Measurements from ENCODE around the gene FAM9C. TPM values are rescaled to one million over a fixed set of nuclear protein-coding genes. Genes with fewer than 3 reads are reported as not detected.

The FAM9C gene
- total RNA-seq, 2 experiments from 2014 or later: not detected

GRCh38 chrX:13009844-13010243 is 34.6 kb downstream of the FAM9C start:
- ChIA-PET CTCF (interaction anchor here (1.9 kb wide), 1 partner anchor 63 kb away, joined by 6 read pairs; no protein-coding TSS in a partner anchor), POLR2A (interaction anchor here (1.4 to 21.5 kb wide), 3 partner anchors 9 to 31 kb away, joined by 8 to 502 read pairs (median 55); partner anchors contain the start of gene TMSB4X)
- TF ChIP-seq, protein P1, sequence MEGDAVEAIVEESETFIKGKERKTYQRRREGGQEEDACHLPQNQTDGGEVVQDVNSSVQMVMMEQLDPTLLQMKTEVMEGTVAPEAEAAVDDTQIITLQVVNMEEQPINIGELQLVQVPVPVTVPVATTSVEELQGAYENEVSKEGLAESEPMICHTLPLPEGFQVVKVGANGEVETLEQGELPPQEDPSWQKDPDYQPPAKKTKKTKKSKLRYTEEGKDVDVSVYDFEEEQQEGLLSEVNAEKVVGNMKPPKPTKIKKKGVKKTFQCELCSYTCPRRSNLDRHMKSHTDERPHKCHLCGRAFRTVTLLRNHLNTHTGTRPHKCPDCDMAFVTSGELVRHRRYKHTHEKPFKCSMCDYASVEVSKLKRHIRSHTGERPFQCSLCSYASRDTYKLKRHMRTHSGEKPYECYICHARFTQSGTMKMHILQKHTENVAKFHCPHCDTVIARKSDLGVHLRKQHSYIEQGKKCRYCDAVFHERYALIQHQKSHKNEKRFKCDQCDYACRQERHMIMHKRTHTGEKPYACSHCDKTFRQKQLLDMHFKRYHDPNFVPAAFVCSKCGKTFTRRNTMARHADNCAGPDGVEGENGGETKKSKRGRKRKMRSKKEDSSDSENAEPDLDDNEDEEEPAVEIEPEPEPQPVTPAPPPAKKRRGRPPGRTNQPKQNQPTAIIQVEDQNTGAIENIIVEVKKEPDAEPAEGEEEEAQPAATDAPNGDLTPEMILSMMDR (IDR thresholded peaks at IDR 0.05): no peak
- ATAC-seq (ENCODE audit: poor library complexity) (no peak), DNase-seq (no peak)
- intact Hi-C loops (cut with DNase I, micrococcal nuclease): loop anchor here (5.0 to 10.0 kb wide), 3 partner anchors 33 to 55 kb away; partner anchors contain the start of gene TMSB4X (in 1 of the 2)
- Mint-ChIP-seq H3K27ac (no peak overlapping the region), H3K4me1 (ENCODE audit: low read depth) (peaks cover 86% of the 10 kb centered on the region), H3K36me3 (ENCODE audit: low read depth) (no peaks in the 10 kb centered on the region), H3K4me3 (no peak overlapping the region), H3K9me3 (no peaks in the 10 kb centered on the region), H3K27me3 (no peaks in the 10 kb centered on the region)
- Histone ChIP-seq H3K27me3 (ENCODE audit: control insufficient read depth in 1 of 2, insufficient read depth in 2 of 2, low read length in 2 of 2) (no peaks in the 10 kb centered on the region), H3K9me3 (ENCODE audit: control insufficient read depth in 1 of 2, insufficient read depth in 1 of 2, low read length in 2 of 2) (no peaks in the 10 kb centered on the region), H3K4me3 (ENCODE audit: low read length) (no peak overlapping the region), H3K4me1 (ENCODE audit: insufficient read depth, low read length) (peaks cover 63% of the 10 kb centered on the region), H3K27ac (ENCODE audit: low read depth in 1 of 2, low read length in 2 of 2) (no peak overlapping the region), H3K36me3 (ENCODE audit: insufficient read depth, low read length) (no peaks in the 10 kb centered on the region)

- ATAC-seq (ENCODE audit: poor library complexity) (no peak), DNase-seq (no peak)
- Histone ChIP-seq H3K4me3 (ENCODE audit: low read length) (no peak overlapping the region), H3K9me3 (ENCODE audit: control insufficient read depth in 1 of 2, insufficient read depth in 1 of 2, low read length in 2 of 2) (no peaks in the 10 kb centered on the region), H3K27me3 (ENCODE audit: control insufficient read depth in 1 of 2, insufficient read depth in 2 of 2, low read length in 2 of 2) (no peaks in the 10 kb centered on the region), H3K27ac (ENCODE audit: low read depth in 1 of 2, low read length in 2 of 2) (no peak overlapping the region), H3K36me3 (ENCODE audit: insufficient read depth, low read length) (no peaks in the 10 kb centered on the region), H3K4me1 (ENCODE audit: insufficient read depth, low read length) (peaks cover 62% of the 10 kb centered on the region)
- H3K9me3 Mint-ChIP-seq: no peaks in the 10 kb centered on the region
- TF ChIP-seq, protein P1 (IDR thresholded peaks at IDR 0.05): no peak
- ChIA-PET CTCF (no interaction called here), POLR2A (interaction anchor here (1.4 to 21.5 kb wide), 3 partner anchors 10 to 30 kb away, joined by 8 to 502 read pairs (median 9); partner anchors contain the start of gene TMSB4X)
- no peaks in the 10 kb centered on the region for H3K36me3 Mint-ChIP-seq (ENCODE audit: low read depth)
- H3K27ac Mint-ChIP-seq: no peak overlapping the region
- peaks cover 86% of the 10 kb centered on the region for H3K4me1 Mint-ChIP-seq (ENCODE audit: low read depth)
- intact Hi-C loops (cut with DNase I, micrococcal nuclease): loop anchor here in 1 of 2 experiments (10.0 kb wide), 1 partner anchor 54 kb away; no protein-coding TSS in a partner anchor
- H3K4me3 Mint-ChIP-seq: no peak overlapping the region
- no peaks in the 10 kb centered on the region for H3K27me3 Mint-ChIP-seq
These were observed 35.1 kb downstream of the FAM9C start for GRCh38 chrX:13009273-13009672.

DNA sequence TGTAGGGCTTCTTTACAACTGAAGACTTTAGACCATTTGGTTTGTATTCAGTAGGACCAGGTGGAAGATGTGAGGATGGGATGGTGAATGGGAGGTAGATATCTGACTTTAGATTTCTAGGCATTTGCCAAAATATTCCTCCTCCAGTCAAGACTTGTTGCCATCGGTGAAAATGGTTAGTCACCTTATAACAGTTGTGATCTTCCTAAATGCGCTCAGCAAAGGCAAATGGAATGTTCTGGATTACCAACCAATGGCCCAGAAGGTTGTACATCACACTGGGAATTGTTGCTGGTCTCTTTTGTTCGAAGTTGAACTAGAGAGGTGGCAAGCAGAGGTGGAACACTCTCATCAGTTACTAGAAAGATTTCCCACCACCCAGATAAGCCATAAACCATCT is 35.6 kb downstream of the FAM9C start:
- peaks cover 81% of the 10 kb centered on the region for H3K4me1 Mint-ChIP-seq (ENCODE audit: low read depth)

More for the DNA sequence above, 35.6 kb downstream of the FAM9C start:
- Histone ChIP-seq H3K27ac (ENCODE audit: low read depth in 1 of 2, low read length in 2 of 2) (peak overlapping the region in 1 of 2 donors; percentile 7), H3K4me1 (ENCODE audit: insufficient read depth, low read length) (peaks cover 59% of the 10 kb centered on the region), H3K9me3 (ENCODE audit: control insufficient read depth in 1 of 2, insufficient read depth in 1 of 2, low read length in 2 of 2) (no peaks in the 10 kb centered on the region), H3K4me3 (ENCODE audit: low read length) (no peak overlapping the region), H3K27me3 (ENCODE audit: control insufficient read depth in 1 of 2, insufficient read depth in 2 of 2, low read length in 2 of 2) (no peaks in the 10 kb centered on the region), H3K36me3 (ENCODE audit: insufficient read depth, low read length) (no peaks in the 10 kb centered on the region)
- DNase-seq (no peak), ATAC-seq (ENCODE audit: poor library complexity) (no peak)
- ChIA-PET POLR2A (interaction anchor here (0.8 to 21.5 kb wide), 3 partner anchors 9 to 58 kb away, joined by 3 to 502 read pairs (median 9); partner anchors contain the start of gene TMSB4X), CTCF (no interaction called here)
- H3K4me3 Mint-ChIP-seq: no peak overlapping the region
- intact Hi-C loops (cut with DNase I, micrococcal nuclease): loop anchor here in 1 of 2 experiments (10.0 kb wide), 1 partner anchor 54 kb away; no protein-coding TSS in a partner anchor
- TF ChIP-seq, protein P1 (IDR thresholded peaks at IDR 0.05): no peak
- H3K9me3 Mint-ChIP-seq: no peaks in the 10 kb centered on the region
- H3K27ac Mint-ChIP-seq: peak overlapping the region; percentile 96
- no peaks in the 10 kb centered on the region for H3K36me3 Mint-ChIP-seq (ENCODE audit: low read depth)
- no peaks in the 10 kb centered on the region for H3K27me3 Mint-ChIP-seq
